ENCODE results near the gene CEACAM18.

The CEACAM18 gene

DNA sequence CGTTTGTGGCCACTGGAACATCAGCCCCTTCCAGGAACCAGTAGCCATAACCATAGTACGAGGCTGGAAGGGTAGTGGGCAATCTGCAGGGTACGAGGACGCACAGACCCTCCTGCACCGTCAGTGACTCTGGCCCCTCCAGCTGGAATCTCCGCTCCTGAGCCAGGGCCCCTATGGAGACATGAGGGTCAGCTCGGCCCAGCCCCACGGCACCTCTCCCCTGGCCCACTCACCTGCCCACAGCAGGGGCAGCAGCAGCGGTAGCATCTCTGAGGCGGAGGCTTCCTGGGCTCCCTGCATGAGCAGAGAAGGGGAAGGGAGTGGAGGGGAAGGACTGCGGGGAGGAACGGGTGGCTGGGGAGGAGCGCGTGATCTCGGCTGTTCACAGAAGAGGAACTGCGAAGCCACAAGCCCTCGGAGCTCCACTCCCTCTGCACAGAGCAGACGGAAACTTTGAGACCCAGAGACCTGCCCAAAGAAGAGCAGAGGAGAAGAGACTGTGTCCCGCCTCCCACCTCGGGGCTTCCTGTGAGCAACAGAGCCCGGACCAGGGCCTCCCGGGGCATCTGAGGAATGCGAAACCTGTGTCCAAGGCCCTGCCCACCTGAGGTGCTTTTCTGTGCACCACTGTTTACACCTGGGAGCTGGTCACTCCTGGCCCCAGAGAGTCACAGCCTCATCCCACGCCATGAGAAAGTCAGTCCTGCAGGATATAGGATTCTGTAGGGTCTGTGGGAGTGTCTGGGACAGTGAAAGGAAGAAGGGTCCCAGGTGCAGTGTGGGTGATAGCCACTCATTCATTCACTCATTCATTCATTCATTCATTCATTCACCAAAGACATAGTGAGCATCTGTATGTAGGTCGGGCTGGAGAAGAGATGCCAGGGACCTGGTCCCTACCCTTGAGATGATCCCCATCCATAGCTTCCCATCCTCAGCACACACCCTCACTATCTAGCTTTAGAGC, 53.3 kb downstream of the CEACAM18 start, which contains the start of gene SIGLEC6:
SIGLEC6 (minus strand) TSS at position 322 of the 967 bp plus-strand sequence; CDS start at position 300, 22 bp downstream.
- in situ Hi-C loops (cut with HindIII; ENCODE audit: low sequenced_read_pairs): no loop called here
- DNase-seq (ENCODE audit: low read depth, low spot score): no peak
- no peak within 1 kb of the TSS for H3K4me3 ChIP-seq (ENCODE audit: low read depth, low read length)
- TF ChIP-seq CTCF (IDR thresholded peaks at IDR 0.05; ENCODE audit: low read depth, low read length): no peak

DNA sequence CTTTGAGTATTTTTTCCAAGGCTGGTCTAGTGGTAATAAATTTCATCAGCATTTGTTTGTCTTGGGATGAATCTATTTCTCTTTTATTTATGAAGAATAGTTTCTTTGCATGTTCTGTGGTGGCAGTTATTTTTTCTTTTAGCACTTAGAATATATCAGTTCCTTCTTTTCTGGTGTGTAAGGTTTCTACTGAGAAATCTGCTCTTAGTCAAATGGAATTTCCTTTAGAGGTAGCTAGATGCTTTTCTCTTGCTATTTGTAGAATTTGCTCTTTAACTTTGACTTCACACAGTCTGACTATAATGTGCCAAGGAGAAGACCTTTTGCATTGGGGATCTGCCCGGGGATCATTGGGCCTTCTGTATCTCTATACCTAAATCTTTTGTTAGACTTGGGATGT, 57.2 kb downstream of the CEACAM18 start:
- DNase-seq (ENCODE audit: low read depth, low spot score): no peak
- no peak overlapping the region for H3K4me3 ChIP-seq (ENCODE audit: low read depth, low read length)
- in situ Hi-C loops (cut with HindIII; ENCODE audit: low sequenced_read_pairs): no loop called here
- no peak for TF ChIP-seq CTCF (IDR thresholded peaks at IDR 0.05; ENCODE audit: low read depth, low read length)

DNA sequence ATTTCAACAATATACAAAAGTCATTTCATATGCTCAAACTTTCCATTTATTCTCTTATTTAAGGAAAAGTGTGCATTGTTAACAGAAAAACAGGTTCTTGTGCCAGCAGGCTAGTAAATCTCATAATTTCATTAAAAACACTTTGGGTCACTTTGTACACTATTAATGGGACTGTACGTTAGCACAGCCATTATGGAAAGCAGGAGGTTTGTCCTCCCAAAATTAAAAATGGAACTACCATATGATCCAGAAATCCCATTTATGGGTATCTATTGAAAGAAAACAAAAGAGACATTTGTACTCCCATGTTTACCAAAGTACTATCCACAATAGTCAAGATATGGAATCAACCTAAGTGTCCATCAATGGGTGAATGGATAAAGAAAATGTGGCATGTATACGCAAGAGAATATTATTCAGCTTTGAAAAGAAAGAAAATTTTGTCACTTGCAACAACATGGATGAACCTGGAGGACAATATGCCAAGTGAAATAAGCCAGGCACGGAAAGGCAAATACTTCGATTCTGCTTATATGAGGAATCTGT, 61.6 kb downstream of the CEACAM18 start:
- DNase-seq (ENCODE audit: low read depth, low spot score): no peak
- no peak overlapping the region for H3K4me3 ChIP-seq (ENCODE audit: low read depth, low read length)
- no peak for TF ChIP-seq CTCF (IDR thresholded peaks at IDR 0.05; ENCODE audit: low read depth, low read length)
- in situ Hi-C loops (cut with HindIII; ENCODE audit: low sequenced_read_pairs): no loop called here
